22Rv1 (cell line): ENCODE measurements around the gene SLC2A8.
A peak's percentile ranks its signal among the peaks of the same experiment; 100 is the strongest.

ENCODE experiments used
- H3K27ac ChIP-seq: fragments of 450-650 bp; 2 replicates; pipeline ENCODE4 v1.5.1; 2017
- CTCF ChIP-seq: fragments of 450-650 bp; IDR thresholded peaks from 2 replicates; pipeline ENCODE4 v1.5.1; 2017; ENCODE audit warnings: mild to moderate bottlenecking
- ZFX ChIP-seq: fragments of 450-650 bp; IDR thresholded peaks from 2 replicates; pipeline ENCODE4 v1.6.1; 2017; ENCODE audit warnings: antibody characterized with exemption, borderline replicate concordance

The SLC2A8 gene

GRCh38 chr9:127415141-127415540, 18.2 kb downstream of the SLC2A8 start:
- no peak for TF ChIP-seq ZFX
- no peak for TF ChIP-seq CTCF
- H3K27ac ChIP-seq: no peak overlapping the region

DNA sequence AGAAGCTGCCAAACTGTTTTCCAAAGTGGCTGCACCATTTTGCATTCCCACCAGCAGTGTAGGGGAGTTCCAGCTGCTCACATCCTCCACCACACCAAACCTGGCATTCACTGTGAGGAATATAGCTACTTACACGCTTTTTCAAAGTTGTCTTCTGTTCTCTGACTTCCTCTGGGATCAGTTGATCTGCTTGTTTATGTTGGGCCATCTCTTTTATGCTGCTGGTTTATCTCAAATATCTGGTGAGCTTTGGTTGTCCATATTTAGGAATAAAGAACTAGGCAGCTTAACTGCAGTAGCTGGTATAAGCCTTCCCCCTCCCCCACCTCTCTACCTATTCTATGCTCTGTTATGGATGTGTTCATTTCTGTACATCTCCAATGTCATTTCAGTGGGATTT, 18.7 kb downstream of the SLC2A8 start:
- H3K27ac ChIP-seq: no peak overlapping the region
- no peak for TF ChIP-seq CTCF

DNA sequence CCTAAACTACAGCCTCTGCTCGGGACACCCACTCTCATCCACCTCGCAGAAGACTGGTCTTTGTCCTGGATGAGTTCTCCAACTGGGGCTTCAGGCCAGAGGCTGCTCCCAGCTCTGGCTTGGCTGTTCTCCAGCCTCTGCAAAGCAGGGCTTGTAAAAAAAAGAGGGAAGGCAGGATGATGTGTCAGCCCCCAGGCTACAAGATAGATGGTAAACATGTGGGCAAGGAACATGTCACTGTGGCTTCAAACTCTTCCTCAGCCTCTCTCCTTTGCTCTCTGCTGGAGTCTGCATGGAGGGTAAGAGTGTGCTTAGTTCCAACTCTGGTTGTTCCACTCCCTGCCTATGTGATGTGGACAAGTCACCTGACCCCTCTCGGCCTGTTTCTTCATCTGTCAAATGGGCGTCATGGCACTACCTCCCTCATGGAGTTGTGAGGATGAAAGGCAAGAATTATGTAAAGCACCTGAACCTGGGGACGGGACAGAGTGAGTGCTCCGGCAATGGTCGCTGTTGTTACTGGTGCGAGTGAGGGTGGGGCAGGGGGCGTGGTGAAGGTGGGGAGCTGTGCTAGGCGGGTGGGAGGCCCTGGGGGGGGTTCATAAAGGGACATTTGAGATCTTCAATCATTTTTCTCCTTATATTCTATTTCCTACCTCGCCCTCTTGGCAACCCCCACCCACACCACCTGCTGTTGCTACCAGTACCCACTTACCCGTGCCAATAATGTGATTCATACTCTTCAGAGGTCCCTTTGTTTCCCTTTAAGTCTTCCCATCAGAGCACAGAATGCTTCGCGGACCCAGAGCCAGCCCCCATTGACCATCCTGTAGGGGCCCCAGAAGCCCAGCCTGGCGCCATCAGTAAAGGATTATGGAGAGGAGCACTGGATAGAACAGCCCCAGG, 20.4 kb downstream of the SLC2A8 start:
- TF ChIP-seq CTCF (no peak), ZFX (no peak)
- peak overlapping the region; percentile 46 for H3K27ac ChIP-seq

- TF ChIP-seq CTCF (peak; percentile 48), ZFX (no peak)
- H3K27ac ChIP-seq: peak overlapping the region; percentile 46; the same call in 1 of the 2 replicates
Observed at GRCh38 chr9:127418037-127418471, 21.1 kb downstream of the SLC2A8 start.

DNA sequence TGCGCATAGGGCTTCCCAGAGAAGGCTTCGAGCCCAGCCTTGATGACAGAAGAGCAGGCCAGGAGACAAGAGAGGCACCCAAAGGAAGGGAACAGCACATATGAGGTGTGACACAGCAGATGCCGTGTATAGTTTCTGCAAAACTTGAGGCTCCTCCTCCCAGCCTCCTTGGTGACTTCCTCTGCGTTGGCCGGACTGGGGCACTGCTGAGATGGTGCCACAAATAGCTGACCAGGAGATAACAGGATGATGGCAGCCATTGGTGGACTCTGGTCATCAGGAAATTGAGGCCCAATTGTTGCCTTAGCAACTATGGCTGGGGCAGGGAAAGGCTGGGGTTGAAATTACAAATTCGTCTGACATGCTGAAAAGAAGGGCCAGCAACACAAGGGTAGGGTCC, 22.4 kb downstream of the SLC2A8 start:
- TF ChIP-seq CTCF (no peak), ZFX (no peak)
- no peak overlapping the region for H3K27ac ChIP-seq

- no peak overlapping the region for H3K27ac ChIP-seq
- TF ChIP-seq ZFX: no peak
Observed at GRCh38 chr9:127421057-127421456, 24.1 kb downstream of the SLC2A8 start.

DNA sequence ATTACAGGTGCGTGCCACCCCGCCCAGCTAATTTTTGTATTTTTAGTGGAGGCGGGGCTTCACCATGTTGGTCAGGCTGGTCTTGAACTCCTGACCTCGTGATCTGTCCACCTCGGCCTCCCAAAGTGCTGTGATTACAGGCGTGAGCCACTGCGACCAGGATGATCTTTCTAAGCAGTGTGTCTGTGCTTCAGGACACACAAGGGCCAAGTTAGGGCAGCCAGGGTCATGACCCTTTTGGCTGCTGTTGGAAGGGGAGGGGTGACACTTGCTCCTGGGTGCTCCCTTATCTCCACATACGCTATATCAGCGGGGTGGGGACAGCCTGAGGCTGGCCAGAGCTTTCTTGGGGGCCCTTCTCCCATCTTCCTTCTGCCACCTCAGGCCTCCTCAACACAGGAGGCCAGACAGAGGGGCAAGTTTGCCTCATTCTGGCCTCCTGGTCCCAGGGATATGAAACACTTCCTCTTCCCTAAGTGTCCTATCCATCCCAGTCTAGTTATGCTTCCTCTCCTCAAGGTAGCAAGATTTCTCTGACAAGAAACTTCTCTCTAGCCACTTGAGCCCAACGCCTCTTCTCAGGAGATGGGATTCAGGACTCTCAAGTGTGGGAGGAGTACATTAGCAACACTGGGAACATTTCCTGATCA, 25.3 kb downstream of the SLC2A8 start:
- TF ChIP-seq CTCF (no peak), ZFX (no peak)
- no peak overlapping the region; the same call in 1 of the 2 replicates for H3K27ac ChIP-seq
